SK-N-MC (cell line): ENCODE measurements around the gene SLC12A9.

ENCODE experiments used
- EZH2 ChIP-seq: fragments of 200-600 bp; sonication (generic); IDR thresholded peaks from one replicate; pipeline ENCODE4 v1.6.1; 2017; ENCODE audit warnings: antibody characterized with exemption
- POLR2AphosphoS5 ChIP-seq: IDR thresholded peaks from 2 replicates; pipeline ENCODE4 v1.6.1; 2012; ENCODE audit warnings: mild to moderate bottlenecking, low read depth, low read length, borderline replicate concordance

DNA sequence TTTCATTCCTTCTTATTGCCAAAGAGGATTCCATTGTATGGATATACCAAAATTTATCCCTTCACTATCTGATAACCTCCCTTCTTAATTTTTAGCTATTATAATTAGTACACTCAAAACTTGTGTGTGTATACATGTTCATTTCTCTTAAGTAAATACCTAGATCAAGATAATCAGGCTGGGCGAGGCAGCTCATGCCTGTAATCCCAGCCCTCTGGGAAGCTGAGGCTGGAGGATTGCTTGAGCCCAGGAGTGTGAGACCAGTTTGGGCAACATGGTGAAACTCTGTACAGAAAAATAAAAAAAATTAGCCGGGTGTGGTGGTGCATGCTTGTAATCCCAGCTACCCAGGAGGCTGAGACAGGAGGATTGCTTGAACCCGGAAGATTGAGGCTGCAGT, 59.0 kb downstream of the SLC12A9 start:
- TF ChIP-seq EZH2 (no peak), POLR2AphosphoS5 (no peak)
